ENCODE data around the gene RMND5B. TPM values are rescaled to one million over a fixed set of nuclear protein-coding genes. Genes with fewer than 3 reads are reported as not detected.

RMND5B gene
- total and polyA plus RNA-seq, 2 donors (not counting 1 experiment from before 2014, with no cell fraction given): 46.1 to 52.7 TPM

GRCh38 chr5:178117923-178118701 lies 12.7 kb upstream of the RMND5B start:
- ATAC-seq (ENCODE audit: low read depth) (peak; percentile 14), DNase-seq (peak; percentile 73)
- TF ChIP-seq CTCF (IDR thresholded peaks at IDR 0.05) (no peak), EZH2 (IDR thresholded peaks at IDR 0.05; ENCODE audit: borderline replicate concordance, insufficient read depth, low read depth, low read length, poor library complexity, severe bottlenecking) (no peak)
- POLR2A ChIA-PET: interaction anchor here (0.6 to 1.2 kb wide), 8 partner anchors 10 to 597 kb away, joined by 3 to 9 read pairs (median 5); partner anchors contain the start of gene RMND5B
- Mint-ChIP-seq H3K9me3 (ENCODE audit: insufficient read depth) (no peaks in the 10 kb centered on the region), H3K27me3 (no peaks in the 10 kb centered on the region), H3K4me1 (peaks cover 71% of the 10 kb centered on the region), H3K27ac (peak overlapping the region; percentile 86), H3K4me3 (peak overlapping the region; percentile 78)
- Histone ChIP-seq H3K36me3 (replicated peaks in 1 of 2; ENCODE audit: control extremely low read depth in 1 of 2, control insufficient read depth in 1 of 2, extremely low read depth in 1 of 2, insufficient read depth in 2 of 2, low read length in 1 of 2) (peaks cover 0 to 33% of the 10 kb centered on the region in 2 experiments), H3K4me2 (replicated peaks; ENCODE audit: low read depth, low read length, poor library complexity, severe bottlenecking) (peak overlapping the region; percentile 95), H3K79me2 (ENCODE audit: control insufficient read depth, insufficient read depth, low read length) (peaks cover 42% of the 10 kb centered on the region), H3K9ac (ENCODE audit: low read length) (peak overlapping the region; percentile 51), H3K4me3 (ENCODE audit: control extremely low read depth in 1 of 5, extremely low read depth in 1 of 5, insufficient read depth in 1 of 5, low read depth in 2 of 5, low read length in 4 of 5) (peak overlapping the region in 4 of 5 experiments; percentile 9 to 85 (median 36)), H3K4me1 (ENCODE audit: control insufficient read depth in 2 of 2, insufficient read depth in 2 of 2, low read length in 2 of 2) (peaks cover 78 to 87% of the 10 kb centered on the region in 2 donors), H2AFZ (ENCODE audit: insufficient read depth, low read depth, low read length, poor library complexity, severe bottlenecking) (no peak overlapping the region), H3K27me3 (replicated peaks in 1 of 4; ENCODE audit: control extremely low read depth in 1 of 4, control insufficient read depth in 3 of 4, insufficient read depth in 4 of 4, low read length in 3 of 4) (no peaks in the 10 kb centered on the region), H3K9me3 (ENCODE audit: control extremely low read depth in 1 of 3, control insufficient read depth in 2 of 3, insufficient read depth in 1 of 3, low read length in 2 of 3) (no peaks in the 10 kb centered on the region), H4K20me1 (ENCODE audit: control insufficient read depth, insufficient read depth, low read length, poor library complexity, severe bottlenecking) (peaks cover 76% of the 10 kb centered on the region), H3K27ac (ENCODE audit: low read length in 2 of 2) (peak overlapping the region; percentile 81 to 89)
- CTCF ChIA-PET: interaction anchor here (1.0 to 8.6 kb wide), 4 partner anchors 12 to 41 kb away, joined by 3 to 92 read pairs (median 16); no protein-coding TSS in a partner anchor
- intact Hi-C loops (cut with micrococcal nuclease): loop anchor here (10.0 kb wide), 1 partner anchor 803 kb away; the partner anchor contains the start of gene MXD3
- WGBS (ENCODE audit: insufficient coverage): 0% methylated on average over 8 of the region's 18 CpGs
